NCI-H526 treated with DMSO at 0.1 percent for 48 hours (cell line): Measurements from ENCODE around the gene GLIPR1L2.

Experiments used
- DNase-seq: peaks from one replicate; lab custom pipeline; 2025; lab: John Stamatoyannopoulos, UW

Gene GLIPR1L2

GRCh38 chr12:75478116-75478794 lies 87.4 kb downstream of the GLIPR1L2 start:
- DNase-seq = no peak

GRCh38 chr12:75479963-75480461 lies 89.1 kb downstream of the GLIPR1L2 start:
- DNase-seq = no peak

GRCh38 chr12:75480469-75480949 lies 89.6 kb downstream of the GLIPR1L2 start, which contains the start of gene GLIPR1:
GLIPR1 (plus strand) TSS chr12:75480755; CDS start chr12:75480881, 126 bp downstream.
- no peak for DNase-seq

- DNase-seq = no peak
These were observed 90.3 kb downstream of the GLIPR1L2 start for GRCh38 chr12:75481013-75481705.

GRCh38 chr12:75481774-75482173 lies 90.9 kb downstream of the GLIPR1L2 start:
- DNase-seq = no peak
